HTERT RPE-1 (cell line): ENCODE data around the gene GTF2F2.

Experiments
- in situ Hi-C: fragments of 300-500 bp; cut with MboI; formaldehyde crosslinking; loops from 4 replicates; pipeline ENCODE4 v1.14.3; 2020; ENCODE audit warnings: low sequenced_read_pairs

GTF2F2 gene

GRCh38 chr13:45119991-45120864 lies at the start of gene GTF2F2:
GTF2F2 (plus strand) TSS chr13:45120510; CDS start chr13:45120656, 146 bp downstream.
- in situ Hi-C loops = no loop called here

GRCh38 chr13:45073809-45074208 lies 46.5 kb upstream of the GTF2F2 start:
- in situ Hi-C loops = no loop called here

GRCh38 chr13:45074721-45075120 lies 45.6 kb upstream of the GTF2F2 start:
- in situ Hi-C loops = no loop called here

GRCh38 chr13:45078003-45078402 lies 42.3 kb upstream of the GTF2F2 start:
- in situ Hi-C loops = no loop called here

- in situ Hi-C loops = no loop called here
These were observed 37.3 kb upstream of the GTF2F2 start for GRCh38 chr13:45082964-45083363.

- in situ Hi-C loops = no loop called here
These were observed 35.8 kb upstream of the GTF2F2 start for GRCh38 chr13:45084515-45084914.

- in situ Hi-C loops = no loop called here
These were observed 33.8 kb upstream of the GTF2F2 start for GRCh38 chr13:45086484-45086883.

- in situ Hi-C loops = no loop called here
These were observed 27.6 kb upstream of the GTF2F2 start for GRCh38 chr13:45092663-45093062.

GRCh38 chr13:45100573-45101262 lies 19.6 kb upstream of the GTF2F2 start:
- in situ Hi-C loops = no loop called here

GRCh38 chr13:45101327-45102018 lies 18.8 kb upstream of the GTF2F2 start:
- in situ Hi-C loops = no loop called here

- in situ Hi-C loops = no loop called here
These were observed 18.2 kb upstream of the GTF2F2 start for GRCh38 chr13:45102136-45102507.

- in situ Hi-C loops = no loop called here
These were observed 16.9 kb upstream of the GTF2F2 start for GRCh38 chr13:45103449-45103848.

- in situ Hi-C loops = no loop called here
These were observed 16.0 kb upstream of the GTF2F2 start for GRCh38 chr13:45104261-45104660.

GRCh38 chr13:45105895-45106294 lies 14.4 kb upstream of the GTF2F2 start:
- in situ Hi-C loops = no loop called here

- in situ Hi-C loops = no loop called here
These were observed 12.8 kb upstream of the GTF2F2 start for GRCh38 chr13:45107539-45107938.

GRCh38 chr13:45108716-45109101 lies 11.6 kb upstream of the GTF2F2 start:
- in situ Hi-C loops = no loop called here

GRCh38 chr13:45109102-45109720 lies 11.1 kb upstream of the GTF2F2 start:
- in situ Hi-C loops = no loop called here

- in situ Hi-C loops = no loop called here
These were observed 6.8 kb upstream of the GTF2F2 start for GRCh38 chr13:45113233-45114224.

GRCh38 chr13:45119469-45119990 lies 780 bp upstream of the GTF2F2 start:
- in situ Hi-C loops = no loop called here
